ENCODE results near the gene MAP2K4. TPM values are rescaled to one million over a fixed set of nuclear protein-coding genes. Genes with fewer than 3 reads are reported as not detected.

Gene MAP2K4
- total RNA-seq, 4 donors from 2014 or later = 23.1 to 31.9 (median 31.0) TPM

DNA sequence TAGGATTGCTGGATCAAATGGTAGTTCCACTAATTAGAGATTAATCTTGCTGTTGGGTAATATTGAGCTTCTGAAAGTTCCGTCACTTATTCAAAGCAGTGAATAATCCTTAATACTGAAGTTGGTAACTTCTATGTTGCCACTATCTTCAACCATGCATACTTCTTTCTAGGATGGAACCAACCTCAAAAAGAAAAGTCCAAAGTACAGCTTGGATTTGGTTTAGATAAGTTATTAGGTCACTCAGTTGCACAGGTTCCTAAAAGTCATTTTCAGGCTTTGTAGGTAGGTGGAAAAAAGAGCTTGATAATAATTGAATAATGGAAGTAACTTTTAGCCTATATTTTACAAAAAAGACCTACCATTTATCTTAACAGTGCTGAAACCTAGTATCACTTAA lies 78.7 kb downstream of the MAP2K4 start:
- TF ChIP-seq POLR2A (IDR thresholded peaks at IDR 0.05; ENCODE audit: low read depth) (no peak), EP300 (IDR thresholded peaks at IDR 0.05) (no peak), POLR2AphosphoS5 (IDR thresholded peaks at IDR 0.05) (no peak)
- TF ChIP-seq, protein P1, sequence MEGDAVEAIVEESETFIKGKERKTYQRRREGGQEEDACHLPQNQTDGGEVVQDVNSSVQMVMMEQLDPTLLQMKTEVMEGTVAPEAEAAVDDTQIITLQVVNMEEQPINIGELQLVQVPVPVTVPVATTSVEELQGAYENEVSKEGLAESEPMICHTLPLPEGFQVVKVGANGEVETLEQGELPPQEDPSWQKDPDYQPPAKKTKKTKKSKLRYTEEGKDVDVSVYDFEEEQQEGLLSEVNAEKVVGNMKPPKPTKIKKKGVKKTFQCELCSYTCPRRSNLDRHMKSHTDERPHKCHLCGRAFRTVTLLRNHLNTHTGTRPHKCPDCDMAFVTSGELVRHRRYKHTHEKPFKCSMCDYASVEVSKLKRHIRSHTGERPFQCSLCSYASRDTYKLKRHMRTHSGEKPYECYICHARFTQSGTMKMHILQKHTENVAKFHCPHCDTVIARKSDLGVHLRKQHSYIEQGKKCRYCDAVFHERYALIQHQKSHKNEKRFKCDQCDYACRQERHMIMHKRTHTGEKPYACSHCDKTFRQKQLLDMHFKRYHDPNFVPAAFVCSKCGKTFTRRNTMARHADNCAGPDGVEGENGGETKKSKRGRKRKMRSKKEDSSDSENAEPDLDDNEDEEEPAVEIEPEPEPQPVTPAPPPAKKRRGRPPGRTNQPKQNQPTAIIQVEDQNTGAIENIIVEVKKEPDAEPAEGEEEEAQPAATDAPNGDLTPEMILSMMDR (IDR thresholded peaks at IDR 0.05) = no peak
- Histone ChIP-seq H3K27ac (replicated peaks in 1 of 4) (no peak overlapping the region), H3K9me3 (no peaks in the 10 kb centered on the region), H3K36me3 (peaks cover 0 to 21% (median 4%) of the 10 kb centered on the region in 4 donors), H3K27me3 (no peaks in the 10 kb centered on the region), H3K4me3 (no peak overlapping the region), H3K4me1 (no peaks in the 10 kb centered on the region)
- 100% methylated on average over 1 of the region's 1 CpG for WGBS
- no peak for DNase-seq (ENCODE audit: extremely low spot score)
- intact Hi-C loops (cut with DNase I) = no loop called here

DNA sequence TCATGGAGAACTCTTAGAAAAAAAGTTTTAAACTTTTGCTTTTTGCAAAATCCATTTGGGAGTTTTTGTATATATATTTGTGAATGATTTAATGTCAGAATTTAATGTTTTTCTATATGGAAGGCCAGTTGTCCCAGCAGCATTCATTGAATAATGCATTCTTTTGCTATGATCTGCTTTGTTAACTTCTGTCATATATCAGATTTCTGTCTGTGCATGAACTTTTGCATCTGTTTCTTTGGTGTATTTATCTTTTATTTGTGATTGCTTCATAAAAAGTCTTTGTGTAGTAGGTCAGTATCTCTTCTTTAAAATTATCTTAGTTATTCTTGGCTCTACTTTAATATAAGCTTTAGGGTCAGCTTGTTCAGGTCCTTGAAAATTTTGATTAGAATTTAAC lies 84.2 kb downstream of the MAP2K4 start:
- no peaks in the 10 kb centered on the region for H3K27me3 ChIP-seq
- H3K36me3 ChIP-seq = no peaks in the 10 kb centered on the region
- no peak for DNase-seq (ENCODE audit: extremely low spot score)
- intact Hi-C loops (cut with DNase I) = no loop called here
- no peak overlapping the region for H3K4me3 ChIP-seq
- H3K9me3 ChIP-seq = no peaks in the 10 kb centered on the region
- H3K4me1 ChIP-seq = peaks cover 6 to 13% (median 12%) of the 10 kb centered on the region in 4 donors
- TF ChIP-seq EP300 (IDR thresholded peaks at IDR 0.05) (no peak), POLR2A (IDR thresholded peaks at IDR 0.05; ENCODE audit: low read depth) (no peak), POLR2AphosphoS5 (IDR thresholded peaks at IDR 0.05) (no peak)
- TF ChIP-seq, protein P1 (IDR thresholded peaks at IDR 0.05) = no peak
- no peak overlapping the region for H3K27ac ChIP-seq (replicated peaks in 1 of 4)

DNA sequence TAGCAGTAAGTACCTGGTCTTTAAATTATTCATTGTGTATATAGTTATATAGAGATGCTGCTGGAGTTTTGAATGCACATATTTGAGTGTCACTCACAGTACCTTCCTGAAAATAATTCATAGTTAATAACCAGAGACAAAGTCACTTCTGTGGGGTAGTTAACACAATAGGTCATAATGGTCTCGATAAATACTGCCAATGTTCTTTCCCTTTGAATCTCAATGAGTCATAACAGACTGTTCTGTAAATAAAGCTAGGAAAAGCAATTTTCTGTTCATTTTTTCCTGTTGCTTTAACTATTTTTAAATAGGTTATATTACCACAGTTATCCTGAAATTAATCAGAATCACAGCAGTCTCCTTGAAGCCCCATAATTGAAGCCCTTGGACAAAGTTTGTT lies 87.2 kb downstream of the MAP2K4 start:
- no peak for DNase-seq (ENCODE audit: extremely low spot score)
- Histone ChIP-seq H3K4me1 (peaks cover 6 to 13% (median 12%) of the 10 kb centered on the region in 4 donors), H3K9me3 (no peaks in the 10 kb centered on the region), H3K4me3 (no peak overlapping the region), H3K27me3 (no peaks in the 10 kb centered on the region), H3K27ac (replicated peaks in 1 of 4) (no peak overlapping the region), H3K36me3 (peaks cover 0 to 17% (median 4%) of the 10 kb centered on the region in 4 donors)
- intact Hi-C loops (cut with DNase I) = no loop called here
- 29% methylated on average over 1 of the region's 1 CpG for WGBS
- TF ChIP-seq, protein P1 (IDR thresholded peaks at IDR 0.05) = no peak
- TF ChIP-seq POLR2A (IDR thresholded peaks at IDR 0.05; ENCODE audit: low read depth) (no peak), EP300 (IDR thresholded peaks at IDR 0.05) (no peak), POLR2AphosphoS5 (IDR thresholded peaks at IDR 0.05) (no peak)

DNA sequence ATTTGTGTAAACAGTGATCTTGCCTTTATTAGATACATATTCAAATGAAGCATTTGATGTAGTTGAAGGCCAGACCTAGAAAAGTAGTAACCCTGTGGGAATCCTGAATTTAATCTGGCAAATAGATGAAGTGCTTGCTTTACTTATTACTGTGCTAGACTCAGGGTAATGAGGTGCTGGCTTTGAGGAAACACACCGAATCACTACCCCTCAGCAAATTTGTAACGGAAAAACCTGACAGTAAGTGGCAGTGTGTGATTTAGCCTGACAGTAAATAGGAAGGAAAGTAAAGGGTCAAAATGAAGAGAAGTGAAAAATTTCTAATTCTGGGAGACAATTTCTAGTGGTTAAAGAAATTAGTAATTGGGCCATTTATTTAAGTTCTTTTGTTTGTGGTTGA lies 90.2 kb downstream of the MAP2K4 start:
- TF ChIP-seq, protein P1 (IDR thresholded peaks at IDR 0.05) = no peak
- no peak for TF ChIP-seq POLR2A (IDR thresholded peaks at IDR 0.05; ENCODE audit: low read depth)
- no peak for TF ChIP-seq POLR2AphosphoS5 (IDR thresholded peaks at IDR 0.05)
- no peak for TF ChIP-seq EP300 (IDR thresholded peaks at IDR 0.05)
- Histone ChIP-seq H3K36me3 (peaks cover 9 to 46% (median 32%) of the 10 kb centered on the region in 4 donors), H3K4me3 (no peak overlapping the region), H3K27me3 (no peaks in the 10 kb centered on the region), H3K4me1 (peaks cover under 1 to 9% (median 7%) of the 10 kb centered on the region in 4 donors), H3K9me3 (no peaks in the 10 kb centered on the region), H3K27ac (replicated peaks in 1 of 4) (no peak overlapping the region)
- no peak for DNase-seq (ENCODE audit: extremely low spot score)
- 93% methylated on average over 2 of the region's 2 CpGs for WGBS
- intact Hi-C loops (cut with DNase I) = no loop called here

DNA sequence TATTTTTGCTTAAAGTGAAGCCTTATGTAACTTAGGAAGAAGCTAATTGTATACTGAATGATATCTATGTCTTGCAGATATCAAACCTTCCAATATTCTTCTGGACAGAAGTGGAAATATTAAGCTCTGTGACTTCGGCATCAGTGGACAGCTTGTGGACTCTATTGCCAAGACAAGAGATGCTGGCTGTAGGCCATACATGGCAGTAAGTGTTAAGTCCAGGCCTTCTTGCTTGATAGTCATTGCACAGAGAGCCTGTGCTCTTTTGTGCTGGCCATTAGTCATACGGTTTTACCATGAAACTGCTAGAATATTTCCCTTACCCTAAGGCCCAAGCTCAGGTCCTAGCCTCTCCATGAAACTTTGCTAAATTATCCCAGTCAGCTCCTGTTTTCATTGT lies 92.5 kb downstream of the MAP2K4 start:
- no peaks in the 10 kb centered on the region for H3K9me3 ChIP-seq
- TF ChIP-seq, protein P1 (IDR thresholded peaks at IDR 0.05) = no peak
- TF ChIP-seq EP300 (IDR thresholded peaks at IDR 0.05) = no peak
- TF ChIP-seq POLR2AphosphoS5 (IDR thresholded peaks at IDR 0.05) = no peak
- no peak for TF ChIP-seq POLR2A (IDR thresholded peaks at IDR 0.05; ENCODE audit: low read depth)
- intact Hi-C loops (cut with DNase I) = no loop called here
- 90% methylated on average over 2 of the region's 2 CpGs for WGBS
- no peaks in the 10 kb centered on the region for H3K27me3 ChIP-seq
- H3K36me3 ChIP-seq = peaks cover 17 to 67% (median 45%) of the 10 kb centered on the region in 4 donors
- H3K27ac ChIP-seq (replicated peaks in 1 of 4) = no peak overlapping the region
- DNase-seq (ENCODE audit: extremely low spot score) = no peak
- peaks cover 0 to under 1% (median under 1%) of the 10 kb centered on the region in 4 donors for H3K4me1 ChIP-seq
- no peak overlapping the region for H3K4me3 ChIP-seq
